Tibial nerve (tissue), 4 donors: ENCODE data around the gene CDH4. TPM values are rescaled to one million over a fixed set of nuclear protein-coding genes. Genes with fewer than 3 reads are reported as not detected.

ENCODE experiments used
- DNase-seq, 2 donors: peaks; one replicate each; pipeline ENCODE4 v3.0.0-alpha.2; 2019; ENCODE audit warnings: low spot score in 2 of 2
- H3K27ac ChIP-seq, 4 donors: fragments of 200-600 bp; sonication (generic) in 3 of 4; one replicate each; pipeline ENCODE4 v1.5.1; 2017 to 2019; ENCODE audit warnings: mild to moderate bottlenecking in 1 of 4
- H3K27me3 ChIP-seq, 2 donors: fragments of 200-600 bp; sonication (generic) in 1 of 2; one replicate each; pipeline versions ENCODE4 v1.5.1 to v1.6.0; 2017 to 2019
- H3K36me3 ChIP-seq, 3 donors: fragments of 200-600 bp; sonication (generic); one replicate each; pipeline ENCODE4 v1.5.1; 2018 to 2019
- H3K4me1 ChIP-seq, 4 donors: fragments of 200-600 bp; sonication (generic) in 3 of 4; one replicate each; pipeline ENCODE4 v1.5.1; 2017 to 2019
- H3K4me3 ChIP-seq, 4 donors: fragments of 200-600 bp; sonication (generic) in 3 of 4; one replicate each; pipeline ENCODE4 v1.5.1; 2017 to 2019; ENCODE audit warnings: mild to moderate bottlenecking in 1 of 4, moderate library complexity in 1 of 4
- H3K9me3 ChIP-seq, 4 donors: fragments of 200-600 bp; sonication (generic) in 3 of 4; one replicate each; pipeline ENCODE4 v1.5.1; 2017 to 2019
- EP300 ChIP-seq, 2 donors: sonication (generic); formaldehyde crosslinking; IDR thresholded peaks; one replicate each; pipeline ENCODE4 v1.6.1; 2017; ENCODE audit warnings: antibody characterized with exemption in 2 of 2, mild to moderate bottlenecking in 1 of 2
- POLR2A ChIP-seq, 2 donors: fragments of 450-650 bp; IDR thresholded peaks; one replicate each; pipeline ENCODE4 v1.6.1; 2017; ENCODE audit warnings: antibody characterized with exemption in 2 of 2, mild to moderate bottlenecking in 2 of 2, moderate library complexity in 2 of 2
- WGBS, 2 donors: methylation state at CpG; one replicate each; pipeline ENCODE4 v1.1.5; 2018; 5-methylcytosine and 5-hydroxymethylcytosine counted together
- total RNA-seq, 4 donors: library from RNA; depleted of rRNA; stranded (reverse); fragments of >200 nt; gene quantifications; one replicate each; pipeline ENCODE4 v1.1.0, GENCODE V29; 2016
- TF ChIP-seq, protein P1 (sequence below), 5 experiments: fragments of 200-600 bp in 3 of 5; fragments of 450-650 bp in 2 of 5; sonication (generic) in 3 of 5; IDR thresholded peaks; one replicate each; pipeline ENCODE4 v1.5.1; 2016 to 2019; ENCODE audit warnings: antibody characterized with exemption in 5 of 5, mild to moderate bottlenecking in 3 of 5, moderate library complexity in 2 of 5

Gene CDH4
- total RNA-seq, 4 donors from 2014 or later: 0.78 to 2.3 (median 1.0) TPM

DNA sequence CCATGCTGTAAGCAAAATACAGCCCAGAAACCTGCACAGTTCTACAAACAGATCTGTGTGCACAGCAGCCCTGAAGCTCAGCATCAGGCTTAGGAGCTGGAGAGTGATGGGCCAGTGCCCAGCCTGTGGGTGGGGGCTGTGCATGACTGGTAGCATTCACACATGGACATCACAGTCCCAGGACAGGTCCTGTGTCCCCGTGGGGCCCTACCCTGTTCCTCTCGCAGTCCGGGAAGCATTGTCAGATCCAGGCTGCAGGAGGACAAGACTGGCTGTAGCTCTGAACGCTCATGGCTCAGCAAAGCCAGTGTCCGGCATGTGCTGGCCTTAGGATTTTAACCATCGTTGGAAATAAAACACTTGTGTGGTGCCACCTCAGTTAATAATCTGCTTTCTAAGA is 234.1 kb downstream of the CDH4 start:
- Histone ChIP-seq H3K4me3 (no peak overlapping the region), H3K36me3 (no peaks in the 10 kb centered on the region), H3K27me3 (no peaks in the 10 kb centered on the region), H3K9me3 (no peaks in the 10 kb centered on the region), H3K27ac (no peak overlapping the region), H3K4me1 (peaks cover 0 to 11% (median 5%) of the 10 kb centered on the region in 4 donors)
- DNase-seq: no peak
- 86% methylated on average over 6 of the region's 6 CpGs for whole genome bisulfite sequencing, 2 donors
- TF ChIP-seq POLR2A (IDR thresholded peaks at IDR 0.05) (no peak), EP300 (IDR thresholded peaks at IDR 0.05) (no peak)
- TF ChIP-seq, protein P1, sequence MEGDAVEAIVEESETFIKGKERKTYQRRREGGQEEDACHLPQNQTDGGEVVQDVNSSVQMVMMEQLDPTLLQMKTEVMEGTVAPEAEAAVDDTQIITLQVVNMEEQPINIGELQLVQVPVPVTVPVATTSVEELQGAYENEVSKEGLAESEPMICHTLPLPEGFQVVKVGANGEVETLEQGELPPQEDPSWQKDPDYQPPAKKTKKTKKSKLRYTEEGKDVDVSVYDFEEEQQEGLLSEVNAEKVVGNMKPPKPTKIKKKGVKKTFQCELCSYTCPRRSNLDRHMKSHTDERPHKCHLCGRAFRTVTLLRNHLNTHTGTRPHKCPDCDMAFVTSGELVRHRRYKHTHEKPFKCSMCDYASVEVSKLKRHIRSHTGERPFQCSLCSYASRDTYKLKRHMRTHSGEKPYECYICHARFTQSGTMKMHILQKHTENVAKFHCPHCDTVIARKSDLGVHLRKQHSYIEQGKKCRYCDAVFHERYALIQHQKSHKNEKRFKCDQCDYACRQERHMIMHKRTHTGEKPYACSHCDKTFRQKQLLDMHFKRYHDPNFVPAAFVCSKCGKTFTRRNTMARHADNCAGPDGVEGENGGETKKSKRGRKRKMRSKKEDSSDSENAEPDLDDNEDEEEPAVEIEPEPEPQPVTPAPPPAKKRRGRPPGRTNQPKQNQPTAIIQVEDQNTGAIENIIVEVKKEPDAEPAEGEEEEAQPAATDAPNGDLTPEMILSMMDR (IDR thresholded peaks at IDR 0.05): no peak

GRCh38 chr20:61487346-61487996 is 235.4 kb downstream of the CDH4 start:
- peak in 1 of 2 donors; percentile 15 for DNase-seq
- H3K4me3 ChIP-seq: no peak overlapping the region
- H3K27me3 ChIP-seq: no peaks in the 10 kb centered on the region
- no peaks in the 10 kb centered on the region for H3K36me3 ChIP-seq
- H3K4me1 ChIP-seq: peaks cover 0 to 11% (median 5%) of the 10 kb centered on the region in 4 donors
- H3K27ac ChIP-seq: no peak overlapping the region
- 27 to 28% methylated on average over 6 of the region's 6 CpGs for WGBS, 2 donors
- H3K9me3 ChIP-seq: no peaks in the 10 kb centered on the region
- no peak for TF ChIP-seq EP300 (IDR thresholded peaks at IDR 0.05)
- TF ChIP-seq POLR2A (IDR thresholded peaks at IDR 0.05): no peak
- TF ChIP-seq, protein P1 (IDR thresholded peaks at IDR 0.05): no peak

- Histone ChIP-seq H3K4me3 (no peak overlapping the region), H3K4me1 (peaks cover 0 to 11% (median 5%) of the 10 kb centered on the region in 4 donors), H3K36me3 (no peaks in the 10 kb centered on the region), H3K27me3 (no peaks in the 10 kb centered on the region), H3K27ac (no peak overlapping the region), H3K9me3 (no peaks in the 10 kb centered on the region)
- 25 to 34% methylated on average over 7 of the region's 7 CpGs for WGBS, 2 donors
- DNase-seq: peak in 1 of 2 donors; percentile 6
- TF ChIP-seq POLR2A (IDR thresholded peaks at IDR 0.05) (no peak), EP300 (IDR thresholded peaks at IDR 0.05) (peak in 1 of 2 donors; percentile 18)
- TF ChIP-seq, protein P1 (IDR thresholded peaks at IDR 0.05): no peak
Observed at GRCh38 chr20:61487997-61488371, 235.9 kb downstream of the CDH4 start.

DNA sequence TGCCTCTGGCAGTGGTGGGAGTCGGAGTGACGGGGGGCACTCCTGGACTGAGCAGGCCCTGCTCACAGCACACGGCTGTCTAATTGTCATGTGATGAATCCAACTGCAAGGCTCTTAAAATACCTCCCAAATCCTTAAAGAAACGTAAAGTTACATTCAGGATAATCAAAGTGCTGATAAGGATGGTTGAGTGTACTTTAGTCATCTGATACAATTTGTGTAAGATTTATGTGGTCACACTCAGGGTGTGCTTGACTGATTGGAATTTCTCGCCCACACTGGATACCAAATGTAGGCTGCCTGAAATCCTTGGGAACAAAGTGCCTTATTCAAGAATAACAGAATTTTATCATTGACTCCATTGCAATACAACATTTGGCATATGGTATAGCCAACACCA is 238.7 kb downstream of the CDH4 start:
- no peak for DNase-seq
- Histone ChIP-seq H3K27me3 (no peaks in the 10 kb centered on the region), H3K27ac (no peak overlapping the region), H3K4me3 (no peak overlapping the region), H3K4me1 (peaks cover 0 to 11% (median 5%) of the 10 kb centered on the region in 4 donors), H3K9me3 (no peaks in the 10 kb centered on the region), H3K36me3 (no peaks in the 10 kb centered on the region)
- WGBS, 2 donors: 69 to 76% methylated on average over 5 of the region's 5 CpGs
- no peak for TF ChIP-seq POLR2A (IDR thresholded peaks at IDR 0.05)
- TF ChIP-seq, protein P1 (IDR thresholded peaks at IDR 0.05): no peak
- TF ChIP-seq EP300 (IDR thresholded peaks at IDR 0.05): no peak

DNA sequence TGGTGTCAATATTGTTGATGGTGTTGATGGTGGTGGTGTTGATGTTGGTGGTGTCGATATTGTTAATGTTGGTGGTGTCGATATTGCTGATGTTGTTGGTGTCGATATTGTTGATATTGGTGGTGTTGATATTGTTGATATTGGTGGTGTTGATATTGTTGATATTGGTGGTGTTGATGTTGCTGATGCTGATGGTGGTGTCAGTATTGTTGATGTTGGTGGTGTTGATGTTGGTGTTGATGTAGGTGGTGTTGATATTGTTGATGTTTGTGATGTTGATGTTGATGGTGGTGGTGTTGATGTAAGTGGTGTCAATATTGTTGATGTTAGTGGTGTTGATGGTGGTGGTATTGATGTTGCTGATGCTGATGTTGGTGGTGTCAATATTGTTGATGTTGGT is 240.0 kb downstream of the CDH4 start:
- H3K27ac ChIP-seq: no peak overlapping the region
- no peaks in the 10 kb centered on the region for H3K9me3 ChIP-seq
- 92 to 94% methylated on average over 3 of the region's 3 CpGs for WGBS, 2 donors
- no peak for DNase-seq
- H3K36me3 ChIP-seq: no peaks in the 10 kb centered on the region
- no peaks in the 10 kb centered on the region for H3K27me3 ChIP-seq
- H3K4me3 ChIP-seq: no peak overlapping the region
- peaks cover 0 to 11% (median 5%) of the 10 kb centered on the region in 4 donors for H3K4me1 ChIP-seq
- TF ChIP-seq EP300 (IDR thresholded peaks at IDR 0.05) (no peak), POLR2A (IDR thresholded peaks at IDR 0.05) (no peak)
- TF ChIP-seq, protein P1 (IDR thresholded peaks at IDR 0.05): no peak
